Activated naive CD8-positive, alpha-beta T cell treated with anti-CD3 and anti-CD28 coated beads, Interleukin-2, amount 10 ng/mL, durations not matched to agents 7 days and 5 days (primary cell): ENCODE data around the gene USP37. TPM values are rescaled to one million over a fixed set of nuclear protein-coding genes. Genes with fewer than 3 reads are reported as not detected.

Source experiments
- ATAC-seq: fragments of 150-1000 bp; cut with Tn5 transposase; one replicate; pipeline ENCODE4 v1.10.0; 2021; ENCODE audit warnings: low read depth, moderate library complexity
- POLR2A ChIA-PET: fragments of 350-600 bp; sonication (Branson Sonifier 250); formaldehyde crosslinking; loops from one replicate; lab custom pipeline; 2021; ENCODE audit warnings: antibody characterized with exemption; lab: Charles Lee
- DNase-seq: peaks from one replicate; pipeline ENCODE4 v3.0.0; 2021
- H3K27ac Mint-ChIP-seq: one replicate; pipeline ENCODE4 v1.8.0; 2022; ENCODE audit warnings: mild to moderate bottlenecking, mixed read lengths
- H3K27me3 Mint-ChIP-seq: one replicate; pipeline ENCODE4 v1.8.0; 2022; ENCODE audit warnings: mild to moderate bottlenecking, moderate library complexity, mixed read lengths
- H3K36me3 Mint-ChIP-seq: one replicate; pipeline ENCODE4 v1.8.0; 2021; ENCODE audit warnings: mild to moderate bottlenecking, mixed read lengths
- H3K4me1 Mint-ChIP-seq: one replicate; pipeline ENCODE4 v1.8.0; 2021; ENCODE audit warnings: mixed read lengths
- H3K4me3 Mint-ChIP-seq: one replicate; pipeline ENCODE4 v1.8.0; 2022; ENCODE audit warnings: mild to moderate bottlenecking, moderate library complexity, mixed read lengths
- H3K9me3 Mint-ChIP-seq: one replicate; pipeline ENCODE4 v1.8.0; 2021; ENCODE audit warnings: mixed read lengths
- total RNA-seq, 2 experiments: library from RNA; stranded (reverse); gene quantifications; one replicate each; pipeline ENCODE4 v1.2.3, GENCODE V29; 2021

The USP37 gene
- total RNA-seq: 10 to 100 TPM; 31.9 to 33.5 TPM

GRCh38 chr2:218568190-218569037 is at the start of gene USP37, which contains the start of gene CNOT9:
USP37 (minus strand) TSS chr2:218568351; CDS start chr2:218558653, 9,698 bp downstream.
CNOT9 (plus strand) TSS chr2:218568839; CDS start chr2:218568955, 116 bp downstream.
- POLR2A ChIA-PET: interaction anchor here (0.6 to 1.6 kb wide), 5 partner anchors 9 to 172 kb away, joined by 3 to 8 read pairs (median 3); no protein-coding TSS in a partner anchor
- peaks cover 29% of the 10 kb centered on the region for H3K36me3 Mint-ChIP-seq
- H3K4me3 Mint-ChIP-seq: peak within 1 kb of the TSS; percentile 91
- peak; percentile 87 for ATAC-seq
- no peaks in the 10 kb centered on the region for H3K27me3 Mint-ChIP-seq
- peak within 1 kb of the TSS; percentile 100 for H3K27ac Mint-ChIP-seq
- H3K9me3 Mint-ChIP-seq: no peaks in the 10 kb centered on the region
- DNase-seq: peak; percentile 100
- H3K4me1 Mint-ChIP-seq: peaks cover 49% of the 10 kb centered on the region

- Mint-ChIP-seq H3K36me3 (no peaks in the 10 kb centered on the region), H3K4me1 (no peaks in the 10 kb centered on the region), H3K27me3 (peaks cover 15% of the 10 kb centered on the region), H3K4me3 (no peak overlapping the region), H3K9me3 (no peaks in the 10 kb centered on the region), H3K27ac (no peak overlapping the region)
- POLR2A ChIA-PET: no interaction called here
- DNase-seq: no peak
- ATAC-seq: no peak
Measured at GRCh38 chr2:218615868-218616315, 47.7 kb upstream of the USP37 start.

GRCh38 chr2:218607436-218608115 is 39.4 kb upstream of the USP37 start, which contains the start of gene PLCD4:
PLCD4 (plus strand) TSS chr2:218607899; CDS start chr2:218615740, 7,841 bp downstream.
- H3K4me3 Mint-ChIP-seq: no peak within 1 kb of the TSS
- no peaks in the 10 kb centered on the region for H3K4me1 Mint-ChIP-seq
- POLR2A ChIA-PET: no interaction called here
- H3K36me3 Mint-ChIP-seq: no peaks in the 10 kb centered on the region
- no peak within 1 kb of the TSS for H3K27ac Mint-ChIP-seq
- DNase-seq (no peak), ATAC-seq (no peak)
- H3K9me3 Mint-ChIP-seq: no peaks in the 10 kb centered on the region
- peaks cover 26% of the 10 kb centered on the region for H3K27me3 Mint-ChIP-seq

- DNase-seq (no peak), ATAC-seq (no peak)
- H3K4me3 Mint-ChIP-seq: no peak overlapping the region
- peaks cover 19% of the 10 kb centered on the region for H3K27me3 Mint-ChIP-seq
- no peaks in the 10 kb centered on the region for H3K9me3 Mint-ChIP-seq
- POLR2A ChIA-PET: no interaction called here
- H3K27ac Mint-ChIP-seq: no peak overlapping the region
- no peaks in the 10 kb centered on the region for H3K36me3 Mint-ChIP-seq
- H3K4me1 Mint-ChIP-seq: no peaks in the 10 kb centered on the region
Measured at GRCh38 chr2:218605432-218605831, 37.3 kb upstream of the USP37 start.

DNA sequence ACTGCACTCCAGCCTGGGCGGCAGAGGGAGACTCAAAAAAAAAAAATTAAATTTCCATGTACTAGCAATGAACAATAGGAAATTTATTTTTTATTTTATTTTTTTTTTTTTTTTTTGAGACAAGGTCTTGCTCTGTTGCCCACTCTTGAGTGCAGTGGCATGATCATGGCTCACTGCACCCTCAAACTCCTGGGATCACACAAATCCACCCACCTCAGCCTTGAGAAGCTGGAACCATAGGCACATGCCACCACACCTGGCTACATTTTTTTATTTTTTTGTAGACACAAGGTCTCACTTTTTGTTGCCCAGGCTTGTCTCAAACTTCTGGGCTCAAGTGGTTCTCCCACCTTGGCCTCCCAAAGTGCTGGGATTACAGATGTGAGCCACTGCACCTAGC is 17.4 kb upstream of the USP37 start:
- H3K9me3 Mint-ChIP-seq: no peaks in the 10 kb centered on the region
- H3K36me3 Mint-ChIP-seq: peaks cover 35% of the 10 kb centered on the region
- POLR2A ChIA-PET: no interaction called here
- DNase-seq (no peak), ATAC-seq (no peak)
- no peak overlapping the region for H3K27ac Mint-ChIP-seq
- no peaks in the 10 kb centered on the region for H3K27me3 Mint-ChIP-seq
- peaks cover 8% of the 10 kb centered on the region for H3K4me1 Mint-ChIP-seq
- no peak overlapping the region for H3K4me3 Mint-ChIP-seq

GRCh38 chr2:218583983-218584850 is 16.1 kb upstream of the USP37 start:
- DNase-seq (no peak), ATAC-seq (no peak)
- Mint-ChIP-seq H3K4me3 (no peak overlapping the region), H3K36me3 (peaks cover 36% of the 10 kb centered on the region), H3K9me3 (no peaks in the 10 kb centered on the region), H3K4me1 (peaks cover 10% of the 10 kb centered on the region), H3K27me3 (no peaks in the 10 kb centered on the region), H3K27ac (no peak overlapping the region)
- POLR2A ChIA-PET: no interaction called here

DNA sequence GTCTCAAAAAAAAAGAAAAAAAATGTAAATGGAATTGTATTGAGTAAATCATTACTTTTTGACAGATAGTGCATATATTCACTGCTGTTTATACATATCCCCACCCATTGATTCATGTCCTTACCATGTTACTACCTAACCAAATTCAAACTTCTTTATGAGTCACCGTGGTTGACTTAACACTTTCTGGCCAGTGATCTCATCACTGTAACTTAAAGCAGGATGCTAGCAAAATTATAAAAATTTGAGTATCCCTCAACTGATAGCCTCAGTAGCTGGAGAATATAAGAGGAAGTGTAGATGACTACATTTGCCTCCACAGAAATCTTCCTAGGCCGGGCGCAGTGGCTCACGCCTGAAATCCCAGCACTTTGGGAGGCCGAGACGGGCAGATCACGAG is 13.9 kb upstream of the USP37 start:
- H3K27ac Mint-ChIP-seq: peak overlapping the region; percentile 73
- peaks cover 14% of the 10 kb centered on the region for H3K4me1 Mint-ChIP-seq
- no peaks in the 10 kb centered on the region for H3K9me3 Mint-ChIP-seq
- H3K27me3 Mint-ChIP-seq: no peaks in the 10 kb centered on the region
- POLR2A ChIA-PET: no interaction called here
- H3K36me3 Mint-ChIP-seq: peaks cover 28% of the 10 kb centered on the region
- peak; percentile 94 for ATAC-seq
- peak overlapping the region; percentile 25 for H3K4me3 Mint-ChIP-seq
- no peak for DNase-seq

DNA sequence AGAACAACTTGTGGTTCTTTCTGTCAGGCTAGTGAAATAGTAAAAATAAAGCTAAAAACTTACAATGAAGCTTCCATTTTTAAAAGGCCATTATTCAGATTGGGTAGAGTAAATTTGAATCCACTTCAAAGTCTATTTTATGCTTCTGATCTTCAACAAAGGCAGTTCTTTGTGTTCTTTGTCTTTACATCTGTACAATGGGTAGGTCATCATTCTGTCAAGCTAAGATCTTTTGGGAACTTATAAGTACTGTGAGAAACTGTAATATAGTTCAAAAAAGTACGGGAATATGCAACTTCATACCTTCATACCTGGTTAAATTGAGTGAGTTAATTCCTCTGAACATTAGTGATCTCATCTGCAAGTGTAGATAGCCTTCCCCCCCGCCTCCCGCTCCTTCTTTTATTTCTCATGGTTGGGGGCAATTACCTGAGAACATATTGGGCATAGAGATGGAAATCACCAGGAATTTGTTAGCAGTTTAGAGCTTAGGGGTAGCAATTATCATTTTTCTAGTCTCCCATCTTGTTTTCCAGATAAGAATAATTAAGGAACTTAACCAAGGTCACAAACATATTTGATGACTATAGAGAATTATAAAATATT is 10.2 kb upstream of the USP37 start:
- POLR2A ChIA-PET: no interaction called here

DNA sequence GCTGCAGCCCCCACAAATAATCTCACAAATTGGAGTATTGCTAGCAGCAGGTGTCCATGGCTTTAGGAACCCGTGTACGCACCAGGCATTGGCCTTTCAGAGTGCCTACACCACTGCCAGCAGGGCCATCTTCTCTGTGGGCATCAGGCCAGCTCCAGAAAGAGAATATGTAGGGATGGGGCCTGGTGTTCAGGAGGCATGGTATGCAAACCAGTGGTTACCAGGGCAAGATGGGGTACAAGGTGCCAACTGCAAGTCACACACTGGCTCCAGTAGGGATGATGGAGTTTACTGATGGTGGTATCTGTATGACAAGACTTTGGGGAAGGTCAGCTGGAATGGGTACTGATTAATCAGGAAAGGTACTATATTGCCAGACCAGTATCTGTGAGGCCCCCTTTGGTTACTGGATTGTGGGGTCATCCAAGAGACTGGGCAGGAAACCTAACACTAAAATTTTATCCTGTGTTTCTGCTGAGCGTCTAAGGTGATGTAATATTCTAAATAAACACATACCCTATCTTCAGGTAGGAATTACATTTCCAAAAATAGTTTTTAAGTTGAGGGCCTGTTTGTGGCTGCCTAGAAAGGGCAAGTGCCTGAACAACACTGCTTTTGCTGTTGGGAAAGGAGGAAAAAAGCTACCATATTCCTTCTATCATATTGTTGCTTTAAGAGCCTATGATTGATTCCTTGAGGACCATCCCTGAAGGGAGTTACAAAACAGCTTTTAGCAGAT is 9.5 kb upstream of the USP37 start:
- Mint-ChIP-seq H3K36me3 (peaks cover 15% of the 10 kb centered on the region), H3K27ac (no peak overlapping the region), H3K9me3 (no peaks in the 10 kb centered on the region), H3K27me3 (no peaks in the 10 kb centered on the region), H3K4me3 (no peak overlapping the region), H3K4me1 (peaks cover 18% of the 10 kb centered on the region)
- ATAC-seq (no peak), DNase-seq (no peak)
- POLR2A ChIA-PET: interaction anchor here (0.7 to 1.1 kb wide), 3 partner anchors 9 to 130 kb away, joined by 3 to 5 read pairs (median 3); partner anchors contain the start of gene USP37

More for the DNA sequence above, 10.2 kb upstream of the USP37 start:
- Mint-ChIP-seq H3K4me1 (peaks cover 17% of the 10 kb centered on the region), H3K27ac (no peak overlapping the region), H3K9me3 (no peaks in the 10 kb centered on the region), H3K4me3 (no peak overlapping the region), H3K36me3 (peaks cover 17% of the 10 kb centered on the region), H3K27me3 (no peaks in the 10 kb centered on the region)
- DNase-seq: no peak
- ATAC-seq: no peak

- Mint-ChIP-seq H3K4me1 (peaks cover 18% of the 10 kb centered on the region), H3K9me3 (no peaks in the 10 kb centered on the region), H3K27me3 (no peaks in the 10 kb centered on the region), H3K36me3 (peaks cover 15% of the 10 kb centered on the region), H3K4me3 (no peak overlapping the region), H3K27ac (no peak overlapping the region)
- POLR2A ChIA-PET: interaction anchor here (0.7 to 1.1 kb wide), 3 partner anchors 9 to 129 kb away, joined by 3 to 5 read pairs (median 3); partner anchors contain the start of gene USP37
- ATAC-seq: no peak
- no peak for DNase-seq
Measured at GRCh38 chr2:218576854-218577253, 8.7 kb upstream of the USP37 start.

GRCh38 chr2:218570850-218571249 is 2.7 kb upstream of the USP37 start:
- Mint-ChIP-seq H3K27me3 (no peaks in the 10 kb centered on the region), H3K4me3 (peak overlapping the region; percentile 91), H3K27ac (peak overlapping the region; percentile 100), H3K4me1 (peaks cover 39% of the 10 kb centered on the region), H3K9me3 (no peaks in the 10 kb centered on the region), H3K36me3 (peaks cover 24% of the 10 kb centered on the region)
- POLR2A ChIA-PET: no interaction called here
- ATAC-seq (no peak), DNase-seq (no peak)
